Esophagus squamous epithelium (tissue), 4 donors: ENCODE measurements around the gene FILIP1.

Source experiments
- POLR2A ChIP-seq, 4 donors: fragments of 450-650 bp; IDR thresholded peaks; one replicate each; pipeline ENCODE4 v1.6.1; 2017; ENCODE audit warnings: antibody characterized with exemption in 4 of 4, mild to moderate bottlenecking in 4 of 4, moderate library complexity in 3 of 4
- TF ChIP-seq, protein P1 (sequence below), 6 experiments: fragments of 450-650 bp in 4 of 6; fragments of 200-600 bp in 2 of 6; sonication (generic) in 2 of 6; IDR thresholded peaks; one replicate each; pipeline ENCODE4 v1.5.1; 2016 to 2019; ENCODE audit warnings: antibody characterized with exemption in 6 of 6, mild to moderate bottlenecking in 4 of 6, moderate library complexity in 4 of 6

DNA sequence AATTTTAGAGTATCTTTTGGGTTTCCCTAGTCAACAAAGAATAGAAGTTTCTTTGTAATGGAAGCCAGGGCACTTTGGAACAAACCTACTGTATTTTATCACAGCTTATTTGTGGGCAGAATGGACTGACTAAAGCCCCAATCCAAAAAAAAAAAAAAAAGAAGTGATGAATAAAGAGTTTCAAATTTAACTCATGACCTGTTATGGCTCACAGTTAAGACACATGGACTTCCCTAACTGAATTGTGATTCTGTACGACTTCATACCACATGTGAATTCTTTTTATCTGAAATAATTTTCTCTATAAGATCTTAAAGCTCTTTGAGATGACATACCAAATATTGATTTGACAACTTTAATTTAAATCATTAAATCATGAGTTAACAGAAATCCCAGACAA is 77.2 kb downstream of the FILIP1 start:
- TF ChIP-seq, protein P1, sequence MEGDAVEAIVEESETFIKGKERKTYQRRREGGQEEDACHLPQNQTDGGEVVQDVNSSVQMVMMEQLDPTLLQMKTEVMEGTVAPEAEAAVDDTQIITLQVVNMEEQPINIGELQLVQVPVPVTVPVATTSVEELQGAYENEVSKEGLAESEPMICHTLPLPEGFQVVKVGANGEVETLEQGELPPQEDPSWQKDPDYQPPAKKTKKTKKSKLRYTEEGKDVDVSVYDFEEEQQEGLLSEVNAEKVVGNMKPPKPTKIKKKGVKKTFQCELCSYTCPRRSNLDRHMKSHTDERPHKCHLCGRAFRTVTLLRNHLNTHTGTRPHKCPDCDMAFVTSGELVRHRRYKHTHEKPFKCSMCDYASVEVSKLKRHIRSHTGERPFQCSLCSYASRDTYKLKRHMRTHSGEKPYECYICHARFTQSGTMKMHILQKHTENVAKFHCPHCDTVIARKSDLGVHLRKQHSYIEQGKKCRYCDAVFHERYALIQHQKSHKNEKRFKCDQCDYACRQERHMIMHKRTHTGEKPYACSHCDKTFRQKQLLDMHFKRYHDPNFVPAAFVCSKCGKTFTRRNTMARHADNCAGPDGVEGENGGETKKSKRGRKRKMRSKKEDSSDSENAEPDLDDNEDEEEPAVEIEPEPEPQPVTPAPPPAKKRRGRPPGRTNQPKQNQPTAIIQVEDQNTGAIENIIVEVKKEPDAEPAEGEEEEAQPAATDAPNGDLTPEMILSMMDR (IDR thresholded peaks at IDR 0.05) = no peak
- no peak for TF ChIP-seq POLR2A (IDR thresholded peaks at IDR 0.05)
